Smooth muscle cell of the brain vasculature (primary cell): ENCODE measurements around the gene CGB3.
"Not testable (repeated sequence)": the region's sequence is repeated elsewhere in the genome, so short reads cannot be mapped to it uniquely, and the experiment has no call there.

Experiments used
- DNase-seq: peaks from one replicate; pipeline ENCODE4 v3.0.0-alpha.2; 2012; ENCODE audit warnings: low read depth, low spot score

The CGB3 gene

DNA sequence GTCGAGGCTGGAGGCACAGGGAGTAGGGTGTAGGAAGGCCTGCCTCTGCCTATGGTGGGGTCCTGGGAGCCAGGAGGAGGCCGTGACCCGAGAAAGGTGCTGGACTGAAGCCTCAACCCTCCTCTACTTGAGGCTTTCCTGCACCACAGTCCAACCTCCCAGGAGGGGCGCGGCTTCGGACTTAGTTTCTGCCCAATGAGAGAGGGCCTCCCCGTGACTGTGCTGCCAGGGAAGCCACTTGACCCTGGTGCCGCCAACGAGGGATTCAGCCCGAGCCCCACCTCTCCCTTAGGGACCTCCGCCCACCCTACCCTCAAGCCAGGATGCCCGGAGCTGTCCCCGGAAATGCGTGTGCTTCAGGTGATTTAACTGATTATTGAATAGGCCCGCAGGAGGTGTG is at the start of gene CGB3:
CGB3 (minus strand) TSS at position 101 of the 400 bp plus-strand sequence. CDS start 362 bp downstream, outside the sequence.
- DNase-seq = not testable (repeated sequence)

GRCh38 chr19:49071860-49072547 is 47.9 kb upstream of the CGB3 start:
- DNase-seq = no peak

DNA sequence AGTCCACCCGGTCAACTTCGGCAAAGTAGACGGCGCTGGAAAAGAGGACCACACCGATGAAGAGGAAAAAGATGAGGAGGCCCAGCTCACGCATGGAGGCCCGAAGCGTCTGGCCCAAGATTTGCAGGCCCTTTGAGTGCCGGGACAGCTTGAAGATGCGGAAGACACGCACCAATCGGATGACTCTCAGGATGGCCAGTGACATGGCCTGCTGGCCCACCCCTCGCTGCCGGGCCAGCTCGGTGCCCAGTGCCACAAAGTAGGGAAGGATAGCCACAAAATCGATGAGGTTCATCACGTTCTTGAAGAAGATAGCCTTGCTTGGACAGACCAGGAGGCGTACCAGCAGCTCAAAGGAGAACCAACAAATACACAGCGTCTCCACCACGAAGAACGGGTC is 46.3 kb upstream of the CGB3 start:
- DNase-seq = no peak

- no peak for DNase-seq
Measured at GRCh38 chr19:49069026-49069425, 44.9 kb upstream of the CGB3 start.

- DNase-seq = no peak
Measured at GRCh38 chr19:49067554-49067953, 43.4 kb upstream of the CGB3 start.

DNA sequence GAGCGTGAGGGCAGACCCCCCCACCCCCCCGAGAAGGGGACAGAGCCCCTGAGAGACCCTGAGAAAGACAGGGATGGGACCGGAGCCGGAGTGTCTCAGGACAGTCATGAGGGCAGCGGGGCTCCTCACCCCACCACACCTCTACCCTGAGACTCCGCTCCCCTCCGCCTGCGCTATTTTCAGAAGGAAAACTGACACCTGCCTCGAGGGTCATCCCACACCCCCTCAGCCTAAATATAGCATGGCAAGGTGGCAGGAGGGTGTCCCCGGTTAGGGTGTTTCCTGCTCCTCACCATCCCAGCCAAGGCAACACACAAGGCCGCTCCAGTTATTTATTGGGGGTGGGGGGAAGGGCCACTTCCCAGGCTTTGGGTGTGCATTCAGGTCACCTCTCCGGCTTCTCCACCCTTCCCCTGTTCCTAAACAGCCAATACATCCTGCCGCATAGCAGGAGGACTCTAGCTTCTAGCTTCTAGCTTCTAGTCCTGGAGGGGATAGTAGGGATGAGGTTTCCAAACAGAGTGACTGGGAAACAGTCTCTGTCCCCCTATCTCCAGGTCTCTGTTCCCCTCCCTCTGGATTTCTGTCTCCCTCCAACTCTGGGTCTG is 41.9 kb upstream of the CGB3 start:
- no peak for DNase-seq

GRCh38 chr19:49064768-49065611 is 40.9 kb upstream of the CGB3 start, which contains the start of gene NTF4:
NTF4 (minus strand) TSS chr19:49064818; CDS start chr19:49061997, 2,821 bp downstream.
- no peak for DNase-seq

- DNase-seq = no peak
Measured at GRCh38 chr19:49064029-49064629, 40.0 kb upstream of the CGB3 start.

DNA sequence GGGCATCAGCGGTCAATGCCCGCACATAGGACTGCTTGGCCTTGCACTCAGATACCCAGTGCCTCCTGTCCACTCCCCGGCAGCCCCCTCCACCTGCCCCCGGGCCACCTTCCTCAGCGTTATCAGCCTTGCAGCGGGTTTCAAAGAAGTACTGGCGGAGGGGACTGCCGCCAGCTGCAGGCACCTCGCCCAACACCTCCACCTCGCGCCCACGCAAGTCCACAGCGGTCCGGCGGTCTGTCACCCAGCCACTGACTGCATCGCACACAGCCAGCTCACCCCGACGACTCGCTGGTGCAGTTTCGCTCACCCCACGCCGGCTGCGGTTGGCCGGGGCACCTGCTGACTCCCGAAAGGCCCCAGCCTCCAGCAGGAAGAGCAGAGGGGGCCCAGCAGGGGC is 37.3 kb upstream of the CGB3 start:
- no peak for DNase-seq

DNA sequence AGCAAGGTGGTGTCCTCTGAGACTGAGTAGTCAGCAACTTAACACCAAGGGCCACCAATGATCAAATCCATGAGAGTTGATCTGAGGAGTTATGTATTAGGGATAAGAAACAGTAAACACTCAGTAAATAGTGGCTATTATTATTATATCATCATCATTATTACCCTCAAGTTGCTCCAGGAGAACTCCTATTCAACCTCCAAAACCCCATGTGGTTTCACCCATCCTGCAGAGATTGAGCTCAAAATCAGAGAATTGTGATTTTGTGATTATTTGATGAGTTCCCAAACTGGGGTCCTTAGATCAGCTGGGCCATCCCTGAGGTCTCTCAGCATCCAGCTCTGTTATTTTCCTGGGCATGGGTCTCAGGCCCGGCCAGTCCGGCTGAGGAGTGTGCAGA is 36.9 kb upstream of the CGB3 start:
- no peak for DNase-seq

DNA sequence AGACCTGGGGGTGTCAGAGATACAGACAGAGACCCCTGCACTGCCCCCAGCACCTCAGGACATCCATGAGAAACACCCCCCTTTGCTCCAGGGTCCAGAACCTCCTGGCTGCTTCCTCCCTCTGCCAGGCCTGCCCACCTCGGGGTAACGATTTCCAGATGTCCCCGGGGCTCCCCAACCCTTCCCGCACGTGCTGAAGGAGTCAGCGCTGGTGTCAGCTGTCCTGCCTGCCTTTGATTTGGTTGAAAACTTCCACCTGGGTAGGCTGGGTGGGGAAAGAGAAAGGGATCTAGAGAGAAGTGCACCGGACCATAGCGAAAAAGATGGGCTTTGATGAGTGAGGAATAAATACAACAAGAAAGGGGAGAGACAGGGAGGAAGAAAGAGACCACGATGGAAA is 34.9 kb upstream of the CGB3 start:
- DNase-seq = no peak

GRCh38 chr19:49058562-49058961 is 34.4 kb upstream of the CGB3 start:
- DNase-seq = no peak

- no peak for DNase-seq
Measured at GRCh38 chr19:49057636-49058234, 33.6 kb upstream of the CGB3 start, which contains the start of gene CGB7. CGB7 (minus strand) TSS chr19:49057749; CDS start chr19:49055375, 2,374 bp downstream.

DNA sequence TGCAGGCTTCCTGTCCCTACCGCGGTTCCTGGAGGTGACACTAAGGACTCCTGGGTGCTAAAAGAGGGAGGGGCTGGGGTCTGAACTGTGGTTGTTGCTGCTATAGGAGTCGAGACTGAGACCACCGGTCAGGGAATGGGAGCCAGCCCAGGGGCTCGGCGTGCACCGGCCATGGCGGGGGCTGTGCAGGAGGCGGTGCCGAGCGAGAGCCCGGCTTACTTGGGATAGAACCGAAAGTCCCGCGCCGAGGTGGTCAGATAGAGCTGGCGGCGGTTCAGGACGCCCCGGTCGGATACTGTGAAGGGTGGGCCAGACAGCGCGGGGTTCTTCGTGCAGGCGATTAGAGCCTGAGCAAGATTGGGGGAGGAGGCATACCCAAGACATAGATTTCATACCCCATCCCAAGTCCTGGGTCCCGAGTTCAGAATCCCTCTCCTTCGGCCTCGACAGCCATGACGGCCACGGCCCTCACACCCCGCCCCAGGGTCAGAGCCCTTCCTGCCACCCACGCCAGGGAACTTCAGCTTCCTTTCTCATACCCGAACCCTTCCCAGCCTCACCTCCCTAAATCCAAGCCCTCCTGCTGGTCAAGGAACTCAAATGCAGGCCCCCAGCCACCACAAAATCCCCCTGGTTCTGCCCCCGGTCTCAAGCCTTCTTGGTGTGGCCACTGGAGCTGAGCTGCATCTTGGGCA is 32.9 kb upstream of the CGB3 start:
- DNase-seq = not testable (repeated sequence)

DNA sequence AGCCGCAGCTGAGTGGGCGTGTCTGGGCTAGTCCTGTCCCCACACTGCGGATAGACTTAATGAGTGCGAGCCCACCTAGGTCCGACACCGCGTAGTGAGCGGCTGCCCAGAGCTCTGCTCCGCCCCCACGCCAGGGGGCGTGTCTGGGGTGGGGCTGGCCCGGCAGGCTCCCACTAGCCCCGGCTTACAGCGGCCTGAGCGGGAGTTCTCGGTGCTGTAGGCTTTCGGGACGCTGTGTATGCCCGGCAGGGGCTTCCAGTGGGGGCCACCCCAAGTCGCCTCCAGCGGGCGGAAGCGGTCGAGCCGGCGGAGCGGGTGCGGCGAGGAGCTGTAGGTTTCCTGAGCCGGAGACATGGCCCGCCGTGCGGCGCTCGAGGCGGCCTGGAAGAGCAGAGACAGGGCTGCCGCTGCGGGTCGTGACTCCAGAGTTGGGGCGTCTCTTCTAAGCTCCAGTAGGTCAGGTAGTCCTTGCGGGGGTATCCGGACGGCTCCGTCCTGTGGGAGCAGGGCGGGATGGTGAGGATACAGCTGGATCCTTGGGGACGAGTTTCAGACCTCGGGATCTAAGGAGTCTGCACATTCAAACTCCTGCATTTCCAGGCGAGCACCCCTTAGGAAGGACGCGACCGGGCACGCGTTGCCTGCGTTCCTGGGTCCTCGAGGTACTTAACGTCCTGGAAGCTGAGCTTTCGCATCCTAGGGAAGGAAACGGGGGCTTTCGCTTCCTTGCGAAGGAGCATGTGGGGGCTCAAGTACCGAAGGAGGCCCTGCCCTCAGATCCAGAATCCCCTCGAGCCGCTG is 32.2 kb upstream of the CGB3 start:
- DNase-seq = no peak

GRCh38 chr19:49050376-49051033 is 26.4 kb upstream of the CGB3 start:
- not testable (repeated sequence) for DNase-seq

- DNase-seq = not testable (repeated sequence)
Measured at GRCh38 chr19:49049834-49050233, 25.7 kb upstream of the CGB3 start.

DNA sequence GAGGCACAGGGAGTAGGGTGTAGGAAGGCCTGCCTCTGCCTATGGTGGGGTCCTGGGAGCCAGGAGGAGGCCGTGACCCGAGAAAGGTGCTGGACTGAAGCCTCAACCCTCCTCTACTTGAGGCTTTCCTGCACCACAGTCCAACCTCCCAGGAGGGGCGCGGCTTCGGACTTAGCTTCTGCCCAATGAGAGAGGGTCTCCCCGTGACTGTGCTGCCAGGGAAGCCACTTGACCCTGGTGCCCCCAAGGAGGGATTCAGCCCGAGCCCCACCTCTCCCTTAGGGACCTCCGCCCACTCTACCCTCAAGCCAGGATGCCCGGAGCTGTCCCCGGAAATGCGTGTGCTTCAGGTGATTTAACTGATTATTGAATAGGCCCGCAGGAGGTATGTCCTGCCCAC is 24.9 kb upstream of the CGB3 start, which contains the start of gene CGB8:
CGB8 (minus strand) TSS at position 101 of the 400 bp plus-strand sequence. CDS start 372 bp downstream, outside the sequence.
- not testable (repeated sequence) for DNase-seq

DNA sequence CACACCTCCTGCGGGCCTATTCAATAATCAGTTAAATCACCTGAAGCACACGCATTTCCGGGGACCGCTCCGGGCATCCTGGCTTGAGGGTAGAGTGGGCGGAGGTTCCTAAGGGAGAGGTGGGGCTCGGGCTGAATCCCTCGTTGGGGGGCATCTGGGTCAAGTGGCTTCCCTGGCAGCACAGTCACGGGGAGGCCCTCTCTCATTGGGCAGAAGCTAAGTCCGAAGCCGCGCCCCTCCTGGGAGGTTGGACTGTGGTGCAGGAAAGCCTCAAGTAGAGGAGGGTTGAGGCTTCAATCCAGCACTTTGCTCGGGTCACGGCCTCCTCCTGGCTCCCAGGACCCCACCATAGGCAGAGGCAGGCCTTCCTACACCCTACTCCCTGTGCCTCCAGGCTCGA is 19.4 kb upstream of the CGB3 start, which contains the start of gene CGB5:
CGB5 (plus strand) TSS at position 301 of the 400 bp plus-strand sequence. CDS start 362 bp downstream, outside the sequence.
- not testable (repeated sequence) for DNase-seq
